ENCODE results near the gene TNFRSF1B.

TNFRSF1B gene

GRCh38 chr1:12142141-12142823 is 24.5 kb upstream of the TNFRSF1B start:
- no peak for DNase-seq (ENCODE audit: low read depth)

GRCh38 chr1:12142891-12143630 is 23.7 kb upstream of the TNFRSF1B start:
- no peak for DNase-seq (ENCODE audit: low read depth)

GRCh38 chr1:12143631-12144155 is 23.1 kb upstream of the TNFRSF1B start:
- peak; percentile 84 for DNase-seq (ENCODE audit: low read depth)

GRCh38 chr1:12144236-12144635 is 22.6 kb upstream of the TNFRSF1B start:
- DNase-seq (ENCODE audit: low read depth), result no peak

GRCh38 chr1:12144969-12145368 is 21.8 kb upstream of the TNFRSF1B start:
- no peak for DNase-seq (ENCODE audit: low read depth)

GRCh38 chr1:12145616-12146342 is 21.0 kb upstream of the TNFRSF1B start:
- DNase-seq (ENCODE audit: low read depth), result no peak

GRCh38 chr1:12146343-12147112 is 20.3 kb upstream of the TNFRSF1B start:
- DNase-seq (ENCODE audit: low read depth), result no peak

GRCh38 chr1:12147201-12147701 is 19.5 kb upstream of the TNFRSF1B start:
- DNase-seq (ENCODE audit: low read depth), result no peak

- DNase-seq (ENCODE audit: low read depth), result no peak
Measured at GRCh38 chr1:12148160-12148957, 18.4 kb upstream of the TNFRSF1B start.

GRCh38 chr1:12148958-12149790 is 17.6 kb upstream of the TNFRSF1B start:
- no peak for DNase-seq (ENCODE audit: low read depth)

- DNase-seq (ENCODE audit: low read depth), result no peak
Measured at GRCh38 chr1:12149791-12150175, 17.0 kb upstream of the TNFRSF1B start.

- no peak for DNase-seq (ENCODE audit: low read depth)
Measured at GRCh38 chr1:12150456-12151200, 16.2 kb upstream of the TNFRSF1B start.

- no peak for DNase-seq (ENCODE audit: low read depth)
Measured at GRCh38 chr1:12151465-12151864, 15.3 kb upstream of the TNFRSF1B start.

- no peak for DNase-seq (ENCODE audit: low read depth)
Measured at GRCh38 chr1:12152113-12152891, 14.5 kb upstream of the TNFRSF1B start.

- DNase-seq (ENCODE audit: low read depth), result peak; percentile 78
Measured at GRCh38 chr1:12153181-12153785, 13.5 kb upstream of the TNFRSF1B start.

- no peak for DNase-seq (ENCODE audit: low read depth)
Measured at GRCh38 chr1:12155328-12155727, 11.5 kb upstream of the TNFRSF1B start.

GRCh38 chr1:12157366-12158231 is 9.2 kb upstream of the TNFRSF1B start:
- no peak for DNase-seq (ENCODE audit: low read depth)
